AG04450 (cell line): Measurements from ENCODE around the gene AK3. TPM values are rescaled to one million over a fixed set of nuclear protein-coding genes. Genes with fewer than 3 reads are reported as not detected.

Experiments
- CTCF ChIA-PET: fragments of 300-600, 350-600 bp; formaldehyde crosslinking; extraction: SDS; loops from one replicate; lab custom pipeline; 2022; ENCODE audit warnings: antibody characterized with exemption, inconsistent platforms; lab: Charles Lee
- POLR2A ChIA-PET: fragments of 350-600 bp; formaldehyde crosslinking; extraction: SDS; loops from one replicate; lab custom pipeline; 2021; ENCODE audit warnings: antibody characterized with exemption, inconsistent platforms; lab: Yijun Ruan, JAX
- DNase-seq: peaks from one replicate; pipeline ENCODE4 v3.0.0-alpha.2; 2011; ENCODE audit warnings: low read depth, low spot score
- H3K27ac ChIP-seq: one replicate; pipeline ENCODE4 v1.5.1; 2012; ENCODE audit warnings: low read depth, low read length, control low read depth
- H3K27me3 ChIP-seq: one replicate; pipeline ENCODE4 v1.6.0; 2012; ENCODE audit warnings: low read length; ENCODE audit not compliant: control insufficient read depth, insufficient read depth
- H3K4me3 ChIP-seq: 2 replicates; pipeline ENCODE4 v1.5.1; 2011; ENCODE audit warnings: mild to moderate bottlenecking, low read depth, low read length, control low read depth
- H3K9me3 ChIP-seq: 2 replicates; pipeline ENCODE4 v1.5.1; 2012; ENCODE audit warnings: low read length; ENCODE audit not compliant: control insufficient read depth, insufficient read depth
- CTCF ChIP-seq: IDR thresholded peaks from 2 replicates; pipeline ENCODE4 v1.5.1; 2011; ENCODE audit warnings: low read depth, low read length, control low read depth, inconsistent platforms
- polyA plus RNA-seq: library from polyadenylated mRNA; depleted of rRNA; stranded (reverse); fragments of >200 nt; gene quantifications from 2 replicates; pipeline ENCODE4 v1.2.3, GENCODE V29; 2011

Gene AK3
- polyA plus RNA-seq, 1 experiment, result 70.3 TPM

- Histone ChIP-seq H3K27me3 (no peaks in the 10 kb centered on the region), H3K4me3 (no peak overlapping the region), H3K9me3 (no peaks in the 10 kb centered on the region), H3K27ac (no peak overlapping the region)
- no peak for TF ChIP-seq CTCF
- POLR2A ChIA-PET, result no interaction called here
- CTCF ChIA-PET, result no interaction called here
- DNase-seq, result no peak
Measured at GRCh38 chr9:4686584-4686983, 54.4 kb downstream of the AK3 start.

- no peak overlapping the region for H3K4me3 ChIP-seq
- TF ChIP-seq CTCF, result no peak
- no peaks in the 10 kb centered on the region for H3K9me3 ChIP-seq
- no peak for DNase-seq
- H3K27ac ChIP-seq, result no peak overlapping the region
- no peaks in the 10 kb centered on the region for H3K27me3 ChIP-seq
- CTCF ChIA-PET, result no interaction called here
- POLR2A ChIA-PET, result interaction anchor here (0.5 kb wide), 1 partner anchor 390 kb away, joined by 3 read pairs; no protein-coding TSS in a partner anchor
Measured at GRCh38 chr9:4686112-4686511, 54.9 kb downstream of the AK3 start.

- CTCF ChIA-PET, result no interaction called here
- H3K4me3 ChIP-seq, result no peak overlapping the region
- POLR2A ChIA-PET, result no interaction called here
- DNase-seq, result no peak
- no peaks in the 10 kb centered on the region for H3K27me3 ChIP-seq
- H3K27ac ChIP-seq, result no peak overlapping the region
- H3K9me3 ChIP-seq, result no peaks in the 10 kb centered on the region; the same call in 1 of the 2 replicates
- no peak for TF ChIP-seq CTCF
Measured at GRCh38 chr9:4684820-4685219, 56.2 kb downstream of the AK3 start.

GRCh38 chr9:4680750-4681149 is 60.3 kb downstream of the AK3 start:
- TF ChIP-seq CTCF, result no peak
- H3K27me3 ChIP-seq, result no peaks in the 10 kb centered on the region
- H3K27ac ChIP-seq, result no peak overlapping the region
- CTCF ChIA-PET, result interaction anchor here (0.6 to 1.0 kb wide), 2 partner anchors 19 to 279 kb away, joined by 3 to 4 read pairs; no protein-coding TSS in a partner anchor
- peak overlapping the region; percentile 89 for H3K4me3 ChIP-seq
- H3K9me3 ChIP-seq, result no peaks in the 10 kb centered on the region; the same call in 1 of the 2 replicates
- POLR2A ChIA-PET, result no interaction called here
- no peak for DNase-seq

- H3K27ac ChIP-seq, result peak overlapping the region; percentile 93
- no peak for DNase-seq
- no peaks in the 10 kb centered on the region; the same call in 1 of the 2 replicates for H3K9me3 ChIP-seq
- TF ChIP-seq CTCF, result no peak
- no peaks in the 10 kb centered on the region for H3K27me3 ChIP-seq
- peak overlapping the region; percentile 89 for H3K4me3 ChIP-seq
- ChIA-PET POLR2A (no interaction called here), CTCF (no interaction called here)
Measured at GRCh38 chr9:4680173-4680525, 60.9 kb downstream of the AK3 start.
